Measurements from ENCODE around the gene STK17A.

The STK17A gene

GRCh38 chr7:43653891-43654504 is 71.1 kb downstream of the STK17A start:
- no peak overlapping the region for H3K27ac ChIP-seq
- H3K4me3 ChIP-seq = no peak overlapping the region
- H3K36me3 ChIP-seq (ENCODE audit: insufficient read depth, low read length) = peaks cover 26% of the 10 kb centered on the region
- TF ChIP-seq POLR2AphosphoS5 (IDR thresholded peaks at IDR 0.05; ENCODE audit: borderline replicate concordance, low read depth, low read length) (no peak), EZH2 (IDR thresholded peaks at IDR 0.05) (no peak), FOXP2 (optimal IDR thresholded peaks at IDR 0.05; ENCODE audit: control extremely low read depth, extremely low read length, insufficient read depth) (no peak)
- H3K9me3 ChIP-seq (ENCODE audit: low read depth, low read length) = no peaks in the 10 kb centered on the region
- DNase-seq (ENCODE audit: low read depth, low spot score) = no peak
- no peak overlapping the region for H3K9ac ChIP-seq (ENCODE audit: insufficient read length)

- Histone ChIP-seq H3K9ac (ENCODE audit: insufficient read length) (no peak overlapping the region), H3K4me3 (no peak overlapping the region), H3K9me3 (ENCODE audit: low read depth, low read length) (no peaks in the 10 kb centered on the region), H3K27ac (no peak overlapping the region), H3K36me3 (ENCODE audit: insufficient read depth, low read length) (peaks cover 19% of the 10 kb centered on the region)
- no peak for DNase-seq (ENCODE audit: low read depth, low spot score)
- TF ChIP-seq POLR2AphosphoS5 (IDR thresholded peaks at IDR 0.05; ENCODE audit: borderline replicate concordance, low read depth, low read length) (no peak), EZH2 (IDR thresholded peaks at IDR 0.05) (no peak), FOXP2 (optimal IDR thresholded peaks at IDR 0.05; ENCODE audit: control extremely low read depth, extremely low read length, insufficient read depth) (no peak)
These were observed 72.7 kb downstream of the STK17A start for GRCh38 chr7:43655584-43655983.

GRCh38 chr7:43656997-43657396 is 74.1 kb downstream of the STK17A start:
- Histone ChIP-seq H3K27ac (no peak overlapping the region), H3K36me3 (ENCODE audit: insufficient read depth, low read length) (peaks cover 19% of the 10 kb centered on the region), H3K9ac (ENCODE audit: insufficient read length) (no peak overlapping the region), H3K9me3 (ENCODE audit: low read depth, low read length) (no peaks in the 10 kb centered on the region), H3K4me3 (no peak overlapping the region)
- no peak for TF ChIP-seq EZH2 (IDR thresholded peaks at IDR 0.05)
- TF ChIP-seq FOXP2 (optimal IDR thresholded peaks at IDR 0.05; ENCODE audit: control extremely low read depth, extremely low read length, insufficient read depth) = no peak
- TF ChIP-seq POLR2AphosphoS5 (IDR thresholded peaks at IDR 0.05; ENCODE audit: borderline replicate concordance, low read depth, low read length) = no peak
- no peak for DNase-seq (ENCODE audit: low read depth, low spot score)

GRCh38 chr7:43658718-43659548 is 76.0 kb downstream of the STK17A start:
- no peak overlapping the region for H3K4me3 ChIP-seq
- TF ChIP-seq EZH2 (IDR thresholded peaks at IDR 0.05) = no peak
- no peak for TF ChIP-seq POLR2AphosphoS5 (IDR thresholded peaks at IDR 0.05; ENCODE audit: borderline replicate concordance, low read depth, low read length)
- TF ChIP-seq FOXP2 (optimal IDR thresholded peaks at IDR 0.05; ENCODE audit: control extremely low read depth, extremely low read length, insufficient read depth) = no peak
- no peak overlapping the region for H3K27ac ChIP-seq
- H3K9ac ChIP-seq (ENCODE audit: insufficient read length) = no peak overlapping the region
- DNase-seq (ENCODE audit: low read depth, low spot score) = no peak
- H3K36me3 ChIP-seq (ENCODE audit: insufficient read depth, low read length) = peaks cover 30% of the 10 kb centered on the region
- H3K9me3 ChIP-seq (ENCODE audit: low read depth, low read length) = no peaks in the 10 kb centered on the region

- H3K27ac ChIP-seq = no peak overlapping the region
- H3K9me3 ChIP-seq (ENCODE audit: low read depth, low read length) = no peaks in the 10 kb centered on the region
- TF ChIP-seq FOXP2 (optimal IDR thresholded peaks at IDR 0.05; ENCODE audit: control extremely low read depth, extremely low read length, insufficient read depth) = no peak
- H3K9ac ChIP-seq (ENCODE audit: insufficient read length) = no peak overlapping the region
- H3K4me3 ChIP-seq = no peak overlapping the region
- peaks cover 32% of the 10 kb centered on the region for H3K36me3 ChIP-seq (ENCODE audit: insufficient read depth, low read length)
- DNase-seq (ENCODE audit: low read depth, low spot score) = no peak
These were observed 76.6 kb downstream of the STK17A start for GRCh38 chr7:43659549-43659896.

- Histone ChIP-seq H3K9me3 (ENCODE audit: low read depth, low read length) (no peaks in the 10 kb centered on the region), H3K36me3 (ENCODE audit: insufficient read depth, low read length) (peaks cover 38% of the 10 kb centered on the region), H3K27ac (no peak overlapping the region), H3K9ac (ENCODE audit: insufficient read length) (no peak overlapping the region), H3K4me3 (no peak overlapping the region)
- TF ChIP-seq FOXP2 (optimal IDR thresholded peaks at IDR 0.05; ENCODE audit: control extremely low read depth, extremely low read length, insufficient read depth) = no peak
- TF ChIP-seq EZH2 (IDR thresholded peaks at IDR 0.05) = no peak
- no peak for TF ChIP-seq POLR2AphosphoS5 (IDR thresholded peaks at IDR 0.05; ENCODE audit: borderline replicate concordance, low read depth, low read length)
- no peak for DNase-seq (ENCODE audit: low read depth, low spot score)
These were observed 77.2 kb downstream of the STK17A start for GRCh38 chr7:43660141-43660540.

- no peak overlapping the region for H3K4me3 ChIP-seq
- no peak overlapping the region for H3K27ac ChIP-seq
- no peaks in the 10 kb centered on the region; the same call in 1 of the 2 replicates for H3K9me3 ChIP-seq (ENCODE audit: low read depth, low read length)
- DNase-seq (ENCODE audit: low read depth, low spot score) = no peak
- TF ChIP-seq POLR2AphosphoS5 (IDR thresholded peaks at IDR 0.05; ENCODE audit: borderline replicate concordance, low read depth, low read length) (no peak), EZH2 (IDR thresholded peaks at IDR 0.05) (no peak), FOXP2 (optimal IDR thresholded peaks at IDR 0.05; ENCODE audit: control extremely low read depth, extremely low read length, insufficient read depth) (no peak)
- H3K9ac ChIP-seq (ENCODE audit: insufficient read length) = no peak overlapping the region
- H3K36me3 ChIP-seq (ENCODE audit: insufficient read depth, low read length) = peaks cover 26% of the 10 kb centered on the region
These were observed 81.8 kb downstream of the STK17A start for GRCh38 chr7:43664681-43665080.

- Histone ChIP-seq H3K9me3 (ENCODE audit: low read depth, low read length) (no peaks in the 10 kb centered on the region; the same call in 1 of the 2 replicates), H3K36me3 (ENCODE audit: insufficient read depth, low read length) (peaks cover 34% of the 10 kb centered on the region), H3K4me3 (no peak overlapping the region), H3K27ac (no peak overlapping the region), H3K9ac (ENCODE audit: insufficient read length) (no peak overlapping the region)
- no peak for DNase-seq (ENCODE audit: low read depth, low spot score)
- TF ChIP-seq POLR2AphosphoS5 (IDR thresholded peaks at IDR 0.05; ENCODE audit: borderline replicate concordance, low read depth, low read length) (no peak), FOXP2 (optimal IDR thresholded peaks at IDR 0.05; ENCODE audit: control extremely low read depth, extremely low read length, insufficient read depth) (no peak)
These were observed 84.0 kb downstream of the STK17A start for GRCh38 chr7:43666938-43667337.

Measured in SK-N-MC (cell line).